GM23338 (cell line): ENCODE measurements around the gene SPATA1.

Source experiments
- CREB1 ChIP-seq: fragments of 250-450 bp; sonication (Bioruptor Pico); IDR thresholded peaks from 2 replicates; pipeline ENCODE4 v1.5.0; 2020; ENCODE audit warnings: low read depth, mild to moderate bottlenecking, moderate library complexity
- CTCF ChIP-seq, 2 experiments: fragments of 200-600 bp in 1 of 2; sonication (generic) in 1 of 2; conservative IDR thresholded peaks; 2 replicates each; pipeline versions ENCODE4 v1.5.1 to v1.6.1; 2016 to 2017; ENCODE audit warnings: antibody characterized with exemption in 2 of 2, low read depth in 2 of 2, mild to moderate bottlenecking in 2 of 2, moderate library complexity in 1 of 2
- EZH2 ChIP-seq: fragments of 200-600 bp; sonication (generic); IDR thresholded peaks from one replicate; pipeline ENCODE4 v1.8.0; 2017; ENCODE audit warnings: antibody characterized with exemption, mild to moderate bottlenecking, low read depth; ENCODE audit not compliant: unreplicated experiment
- EZH2phosphoT487 ChIP-seq: fragments of 200-600 bp; sonication (generic); IDR thresholded peaks from one replicate; pipeline ENCODE4 v1.8.1; 2018; ENCODE audit warnings: antibody characterized with exemption; ENCODE audit not compliant: unreplicated experiment
- JUNB ChIP-seq: IDR thresholded peaks from one replicate; pipeline ENCODE4 v1.6.1; 2016; ENCODE audit warnings: antibody characterized with exemption; ENCODE audit not compliant: unreplicated experiment
- POLR2AphosphoS5 ChIP-seq: IDR thresholded peaks from 2 replicates; pipeline ENCODE4 v1.6.1; 2016; ENCODE audit warnings: antibody characterized with exemption, low read depth
- REST ChIP-seq: IDR thresholded peaks from one replicate; pipeline ENCODE4 v1.6.1; 2018; ENCODE audit warnings: antibody characterized with exemption; ENCODE audit not compliant: unreplicated experiment
- ZNF114 ChIP-seq: fragments of 250-450 bp; sonication (Bioruptor Pico); IDR thresholded peaks from 2 replicates; pipeline ENCODE4 v1.5.0; 2020; ENCODE audit warnings: mild to moderate bottlenecking, moderate library complexity

- TF ChIP-seq EZH2 (no peak), CTCF (conservative IDR thresholded peaks at IDR 0.05; ENCODE audit: low read depth in 2 of 2) (no peak), EZH2phosphoT487 (no peak), CREB1 (CRISPR knock-in tag) (no peak), JUNB (no peak), POLR2AphosphoS5 (no peak), REST (no peak), ZNF114 (CRISPR knock-in tag) (no peak)
These were observed 34.6 kb downstream of the SPATA1 start for GRCh38 chr1:84540759-84541158.
